GM12878 (cell line): ENCODE results near the gene TEX36. TPM values are rescaled to one million over a fixed set of nuclear protein-coding genes. Genes with fewer than 3 reads are reported as not detected.

Experiments
- ATAC-seq: fragments of 200-7000 bp; cut with Tn5 transposase; 3 replicates; pipeline ENCODE4 v1.9.1; 2020; ENCODE audit warnings: mild to moderate bottlenecking, moderate library complexity
- BruUV-seq: library from RNA; stranded (reverse); fragments of 400-500 nt; replicated peaks from 2 replicates; lab custom pipeline; 2021; lab: Mats Ljungman, UMichigan
- CTCF ChIA-PET: fragments of 300-600 bp; sonication (Branson Sonifier 250); formaldehyde crosslinking; extraction: SDS; loops from one replicate; lab custom pipeline; 2021; ENCODE audit warnings: inconsistent platforms; lab: Yijun Ruan, JAX
- POLR2A ChIA-PET: fragments of 350-600 bp; formaldehyde crosslinking; extraction: SDS; loops from one replicate; lab custom pipeline; 2021; ENCODE audit warnings: inconsistent platforms; lab: Charles Lee
- RAD21 ChIA-PET: fragments of 300-600 bp; sonication (Branson Sonifier 250); formaldehyde crosslinking; loops from one replicate; lab custom pipeline; 2023; ENCODE audit warnings: antibody characterized with exemption; ENCODE audit not compliant: unreplicated experiment; lab: Charles Lee
- SMC1A ChIA-PET: fragments of 300-600 bp; sonication (Branson Sonifier 250); formaldehyde crosslinking; loops from one replicate; lab custom pipeline; 2023; ENCODE audit not compliant: unreplicated experiment, uncharacterized antibody; lab: Charles Lee
- DNase-seq: peaks from one replicate; pipeline ENCODE4 v3.0.0-alpha.2; 2011; ENCODE audit warnings: low read depth, low spot score
- FAIRE-seq: peaks from 3 replicates; lab custom pipeline; 2011; peaks lifted over from hg19 to GRCh38; lab: Jason Lieb, UNC
- H2AFZ ChIP-seq: 2 replicates; pipeline ENCODE4 v1.6.0; 2011; ENCODE audit warnings: low read depth, low read length, control low read depth; ENCODE audit not compliant: control insufficient read depth
- H3K27ac ChIP-seq: 2 replicates; pipeline ENCODE4 v1.5.1; 2011; ENCODE audit warnings: control low read depth; ENCODE audit not compliant: control insufficient read depth, insufficient read depth
- H3K27me3 ChIP-seq, 2 experiments: replicated peaks in 1 of 2; 2 replicates each; pipeline versions ENCODE4 v1.6.0 to v1.6.1; 2011; ENCODE audit warnings: low read length in 1 of 2; ENCODE audit not compliant: control insufficient read depth in 2 of 2, insufficient read depth in 2 of 2
- H3K36me3 ChIP-seq, 2 experiments: 2 replicates each; pipeline ENCODE4 v1.5.1; 2011; ENCODE audit warnings: low read length in 1 of 2; ENCODE audit not compliant: control insufficient read depth in 2 of 2, insufficient read depth in 2 of 2
- H3K4me1 ChIP-seq: 2 replicates; pipeline ENCODE4 v1.6.1; 2011; ENCODE audit warnings: mild to moderate bottlenecking, low read length, moderate library complexity, mixed read lengths; ENCODE audit not compliant: control insufficient read depth, insufficient read depth
- H3K4me2 ChIP-seq: 2 replicates; pipeline ENCODE4 v1.6.0; 2011; ENCODE audit warnings: control low read depth; ENCODE audit not compliant: control insufficient read depth, insufficient read depth
- H3K4me3 ChIP-seq: fragments of 200-600 bp; sonication (generic); 2 replicates; pipeline ENCODE4 v1.5.1; 2016
- H3K79me2 ChIP-seq: 2 replicates; pipeline ENCODE4 v1.6.0; 2011; ENCODE audit warnings: low read length; ENCODE audit not compliant: control insufficient read depth, insufficient read depth
- H3K9ac ChIP-seq: 2 replicates; pipeline ENCODE4 v1.8.0; 2011; ENCODE audit warnings: low read length, control low read depth, mixed read lengths; ENCODE audit not compliant: control insufficient read depth, insufficient read depth
- H3K9me3 ChIP-seq: replicated peaks from 3 replicates; pipeline ENCODE4 v1.5.1; 2011; ENCODE audit warnings: mild to moderate bottlenecking, low read length; ENCODE audit not compliant: control insufficient read depth, insufficient read depth
- H4K20me1 ChIP-seq: 2 replicates; pipeline ENCODE4 v1.6.0; 2011; ENCODE audit not compliant: control insufficient read depth, insufficient read depth
- BRCA1 ChIP-seq: IDR thresholded peaks from 2 replicates; pipeline ENCODE4 v1.6.1; 2011; ENCODE audit warnings: low read depth, low read length, improper control_type of control experiment
- GATAD2B ChIP-seq: fragments of 450-650 bp; conservative IDR thresholded peaks from 2 replicates; pipeline ENCODE4 v1.6.1; 2017; ENCODE audit warnings: low read depth, mild to moderate bottlenecking, moderate library complexity
- IKZF1 ChIP-seq: fragments of 450-650 bp; conservative IDR thresholded peaks from 2 replicates; pipeline ENCODE4 v1.6.1; 2017; ENCODE audit warnings: antibody characterized with exemption, mild to moderate bottlenecking
- POLR2A ChIP-seq: IDR thresholded peaks from 2 replicates; pipeline ENCODE4 v1.6.1; 2011; ENCODE audit warnings: low read depth, mild to moderate bottlenecking, low read length
- POLR2AphosphoS5 ChIP-seq: IDR thresholded peaks from 2 replicates; pipeline ENCODE4 v1.6.1; 2011; ENCODE audit warnings: mild to moderate bottlenecking, low read length, inconsistent platforms
- POU2F2 ChIP-seq: IDR thresholded peaks from 3 replicates; pipeline ENCODE4 v1.6.1; 2011; ENCODE audit warnings: low read depth, mild to moderate bottlenecking, low read length, borderline replicate concordance
- RAD21 ChIP-seq: IDR thresholded peaks from 2 replicates; pipeline ENCODE4 v1.6.1; 2011; ENCODE audit warnings: mild to moderate bottlenecking, low read depth, low read length, moderate library complexity; ENCODE audit not compliant: insufficient read depth
- RB1 ChIP-seq: fragments of 450-650 bp; formaldehyde crosslinking; IDR thresholded peaks from 2 replicates; pipeline ENCODE4 v1.6.1; 2017; ENCODE audit warnings: mild to moderate bottlenecking, borderline replicate concordance
- SREBF2 ChIP-seq: IDR thresholded peaks from 2 replicates; pipeline ENCODE4 v1.6.1; 2012; ENCODE audit warnings: mild to moderate bottlenecking, low read length
- WGBS: methylation state at CpG from one replicate; pipeline ENCODE4 v1.1.6; 2016; ENCODE audit warnings: low lambda C conversion rate; ENCODE audit not compliant: insufficient replicate concordance, insufficient coverage; ENCODE audit errors: missing lambda C conversion rate; 5-methylcytosine and 5-hydroxymethylcytosine counted together
- in situ Hi-C: fragments of 300-500 bp; cut with MboI; formaldehyde crosslinking; loops from 9 replicates; pipeline ENCODE4 v1.14.3; 2018; ENCODE audit warnings: mixed read lengths
- intact Hi-C: fragments of 100-400 bp; cut with micrococcal nuclease; formaldehyde crosslinking; loops from one replicate; pipeline ENCODE4 v1.14.2; 2022; ENCODE audit not compliant: unreplicated experiment
- polyA plus RNA-seq, 11 experiments: library from polyadenylated mRNA; depleted of rRNA in 4 of 11; unstranded in 6 of 11; stranded (reverse) in 5 of 11; fragments of >200 nt; fragmentation: Nextera tagmentation in 4 of 11; fragmentation: Illumina TruSeq in 1 of 11; extraction: Ambion mirVana in 4 of 11; extraction: Trizol in 1 of 11; gene quantifications; 1 replicate in 1 of 11; 2 replicates in 10 of 11; pipeline versions ENCODE4 v1.2.1 to v1.2.3, GENCODE V29; 2011 to 2016; ENCODE audit warnings: inconsistent platforms in 2 of 11, missing spikeins in 2 of 11, low read depth in 1 of 11
- total RNA-seq, 4 experiments: library from RNA; depleted of rRNA in 3 of 4; stranded (reverse); fragments of >200 nt in 3 of 4; fragmentation: Illumina TruSeq in 1 of 4; extraction: Trizol in 1 of 4; gene quantifications; 2 replicates each; pipeline versions ENCODE4 v1.2.1 to v1.2.3, GENCODE V29; 2013 to 2021
- TF ChIP-seq, protein P1 (sequence below): fragments of 450-650 bp; IDR thresholded peaks from 2 replicates; pipeline ENCODE4 v1.6.1; 2017; ENCODE audit warnings: mild to moderate bottlenecking, moderate library complexity

Gene TEX36
- total and polyA plus RNA-seq, 10 of the 15 experiments (the other 5 are each of a cell fraction or from before 2014, with no cell fraction given) = not detected

DNA sequence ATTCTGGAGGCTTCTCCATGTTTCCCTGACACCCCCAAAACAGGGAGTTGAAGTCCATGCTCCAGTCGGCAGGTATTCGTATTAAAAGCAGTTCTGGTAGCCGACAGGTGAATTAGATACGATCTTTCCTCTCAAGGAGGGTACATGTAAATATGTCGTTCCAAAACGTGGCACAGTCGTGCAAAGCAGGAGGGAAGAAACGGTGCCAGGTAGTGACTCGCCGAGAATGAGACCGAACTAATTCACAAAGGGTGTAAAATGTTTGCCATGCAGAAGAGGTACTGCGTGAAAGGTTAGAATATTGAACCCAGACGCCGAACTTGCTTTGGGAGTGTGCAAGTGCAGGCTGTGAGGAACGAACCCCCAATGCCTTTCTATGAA is 37.0 kb upstream of the TEX36 start:
- peak overlapping the region; percentile 96 for H3K9ac ChIP-seq
- TSS peak; percentile 61 for BruUV-seq
- intact Hi-C loops (loop anchor here (1.0 kb wide), 1 partner anchor 103 kb away; the partner anchor contains the start of genes BCCIP and UROS), in situ Hi-C loops (no loop called here)
- H3K27ac ChIP-seq = peak overlapping the region; percentile 92
- TF ChIP-seq RAD21 = no peak
- POLR2A ChIA-PET = interaction anchor here (1.0 kb wide), 1 partner anchor 103 kb away, joined by 6 read pairs; the partner anchor contains the start of genes BCCIP and UROS
- RAD21 ChIA-PET = interaction anchor here (1.0 kb wide), 3 partner anchors 12 to 971 kb away, joined by 3 to 7 read pairs (median 4); no protein-coding TSS in a partner anchor
- CTCF ChIA-PET = interaction anchor here (1.0 kb wide), 1 partner anchor 9 kb away, joined by 3 read pairs; no protein-coding TSS in a partner anchor
- H3K27me3 ChIP-seq = no peaks in the 10 kb centered on the region
- H3K9me3 ChIP-seq = no peaks in the 10 kb centered on the region
- SMC1A ChIA-PET = no interaction called here
- no peaks in the 10 kb centered on the region for H4K20me1 ChIP-seq
- peak overlapping the region; percentile 82 for H2AFZ ChIP-seq
- peak overlapping the region; percentile 53; the same call in 1 of the 2 replicates for H3K4me2 ChIP-seq
- peaks cover 0 to 6% of the 10 kb centered on the region in 2 experiments; a peak in 2 of 4 replicates for H3K36me3 ChIP-seq
- FAIRE-seq (no peak), DNase-seq (no peak), ATAC-seq (peak; percentile 0; the same call in 2 of the 3 replicates)
- H3K4me3 ChIP-seq = peak overlapping the region; percentile 85
- peaks cover 3% of the 10 kb centered on the region; the same call in 1 of the 2 replicates for H3K4me1 ChIP-seq
- peaks cover 32% of the 10 kb centered on the region for H3K79me2 ChIP-seq
- under 1% methylated on average over 15 of the region's 15 CpGs for whole genome bisulfite sequencing

DNA sequence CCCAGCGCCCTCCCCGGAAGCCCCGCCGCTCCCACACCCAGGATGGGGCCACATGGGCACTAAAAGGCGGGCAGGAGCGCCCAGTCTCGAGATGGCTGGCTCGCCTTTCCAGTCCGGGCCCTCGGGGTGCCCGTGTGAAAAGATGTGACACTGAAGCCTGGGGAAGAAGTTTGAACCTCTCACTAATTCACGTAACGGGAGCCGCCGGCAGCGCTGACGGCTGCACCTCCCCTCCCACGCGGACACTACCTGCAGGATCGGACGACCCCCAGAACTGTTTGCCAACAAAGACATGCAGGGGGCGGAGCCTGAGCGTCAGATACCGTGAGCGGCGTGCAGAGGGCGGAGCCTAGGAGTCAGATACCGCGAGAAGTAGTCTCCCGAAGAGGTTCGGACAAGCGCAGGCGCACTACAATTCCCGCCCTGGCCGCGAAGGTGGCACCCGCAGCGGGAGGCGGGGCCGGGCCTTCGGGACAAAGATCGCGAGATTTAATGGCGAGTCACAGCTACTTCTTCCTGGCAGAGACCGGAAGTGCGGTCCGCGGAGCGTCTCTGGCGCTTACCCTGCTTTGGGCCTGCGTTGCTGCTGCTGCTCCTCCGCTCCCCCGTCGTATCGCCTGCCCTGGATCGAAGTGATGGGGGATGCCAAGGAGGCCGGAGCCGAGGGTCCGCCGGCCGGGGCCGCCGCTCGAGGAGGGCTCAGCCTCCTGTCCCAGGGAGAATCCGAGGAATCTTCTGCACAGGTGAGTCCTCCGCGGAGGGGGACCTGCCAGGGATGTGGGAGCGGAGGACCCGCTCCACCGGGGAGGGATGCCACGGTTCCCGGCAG is 36.4 kb upstream of the TEX36 start, which contains the start of gene EDRF1:
Gene EDRF1 (plus strand): TSS at position 537 of the 829 bp plus-strand sequence. CDS start 99 bp downstream, at position 636.
- FAIRE-seq (peak; percentile 97), ATAC-seq (peak; percentile 93), DNase-seq (peak; percentile 97)
- ChIA-PET CTCF (interaction anchor here (1.0 kb wide), 1 partner anchor 9 kb away, joined by 3 read pairs; no protein-coding TSS in a partner anchor), SMC1A (no interaction called here), POLR2A (interaction anchor here (0.5 to 1.0 kb wide), 3 partner anchors 16 to 942 kb away, joined by 3 to 6 read pairs (median 3); partner anchors contain the start of genes BCCIP and UROS), RAD21 (interaction anchor here (1.0 kb wide), 3 partner anchors 11 to 971 kb away, joined by 3 to 7 read pairs (median 4); no protein-coding TSS in a partner anchor)
- Histone ChIP-seq H3K9me3 (no peaks in the 10 kb centered on the region), H3K79me2 (peaks cover 32% of the 10 kb centered on the region), H3K27me3 (no peaks in the 10 kb centered on the region), H3K4me3 (peak within 1 kb of the TSS; percentile 85), H4K20me1 (no peaks in the 10 kb centered on the region), H3K4me1 (peaks cover 3% of the 10 kb centered on the region; the same call in 1 of the 2 replicates), H3K9ac (peak within 1 kb of the TSS; percentile 96), H3K36me3 (peaks cover 0 to 3% of the 10 kb centered on the region in 2 experiments; a peak in 1 of 4 replicates), H3K27ac (peak within 1 kb of the TSS; percentile 92), H2AFZ (peak within 1 kb of the TSS; percentile 96), H3K4me2 (peak within 1 kb of the TSS; percentile 95)
- in situ Hi-C loops (no loop called here), intact Hi-C loops (loop anchor here (1.0 kb wide), 1 partner anchor 104 kb away; the partner anchor contains the start of genes BCCIP and UROS)
- under 1% methylated on average over 69 of the region's 72 CpGs for WGBS
- BruUV-seq = no TSS peak
- TF ChIP-seq GATAD2B = peak; percentile 50
- peak; percentile 47; the same call in 1 of the 2 replicates for TF ChIP-seq IKZF1
- TF ChIP-seq POLR2A = peak; percentile 99
- TF ChIP-seq SREBF2 = no peak
- peak; percentile 79 for TF ChIP-seq RB1
- TF ChIP-seq BRCA1 = peak; percentile 81
- TF ChIP-seq, protein P1, sequence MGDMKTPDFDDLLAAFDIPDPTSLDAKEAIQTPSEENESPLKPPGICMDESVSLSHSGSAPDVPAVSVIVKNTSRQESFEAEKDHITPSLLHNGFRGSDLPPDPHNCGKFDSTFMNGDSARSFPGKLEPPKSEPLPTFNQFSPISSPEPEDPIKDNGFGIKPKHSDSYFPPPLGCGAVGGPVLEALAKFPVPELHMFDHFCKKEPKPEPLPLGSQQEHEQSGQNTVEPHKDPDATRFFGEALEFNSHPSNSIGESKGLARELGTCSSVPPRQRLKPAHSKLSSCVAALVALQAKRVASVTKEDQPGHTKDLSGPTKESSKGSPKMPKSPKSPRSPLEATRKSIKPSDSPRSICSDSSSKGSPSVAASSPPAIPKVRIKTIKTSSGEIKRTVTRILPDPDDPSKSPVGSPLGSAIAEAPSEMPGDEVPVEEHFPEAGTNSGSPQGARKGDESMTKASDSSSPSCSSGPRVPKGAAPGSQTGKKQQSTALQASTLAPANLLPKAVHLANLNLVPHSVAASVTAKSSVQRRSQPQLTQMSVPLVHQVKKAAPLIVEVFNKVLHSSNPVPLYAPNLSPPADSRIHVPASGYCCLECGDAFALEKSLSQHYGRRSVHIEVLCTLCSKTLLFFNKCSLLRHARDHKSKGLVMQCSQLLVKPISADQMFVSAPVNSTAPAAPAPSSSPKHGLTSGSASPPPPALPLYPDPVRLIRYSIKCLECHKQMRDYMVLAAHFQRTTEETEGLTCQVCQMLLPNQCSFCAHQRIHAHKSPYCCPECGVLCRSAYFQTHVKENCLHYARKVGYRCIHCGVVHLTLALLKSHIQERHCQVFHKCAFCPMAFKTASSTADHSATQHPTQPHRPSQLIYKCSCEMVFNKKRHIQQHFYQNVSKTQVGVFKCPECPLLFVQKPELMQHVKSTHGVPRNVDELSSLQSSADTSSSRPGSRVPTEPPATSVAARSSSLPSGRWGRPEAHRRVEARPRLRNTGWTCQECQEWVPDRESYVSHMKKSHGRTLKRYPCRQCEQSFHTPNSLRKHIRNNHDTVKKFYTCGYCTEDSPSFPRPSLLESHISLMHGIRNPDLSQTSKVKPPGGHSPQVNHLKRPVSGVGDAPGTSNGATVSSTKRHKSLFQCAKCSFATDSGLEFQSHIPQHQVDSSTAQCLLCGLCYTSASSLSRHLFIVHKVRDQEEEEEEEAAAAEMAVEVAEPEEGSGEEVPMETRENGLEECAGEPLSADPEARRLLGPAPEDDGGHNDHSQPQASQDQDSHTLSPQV = no peak
- TF ChIP-seq POU2F2 = peak; percentile 71; the same call in 2 of the 3 replicates
- TF ChIP-seq POLR2AphosphoS5 = peak; percentile 97
